Thymus (tissue), 11 donors: ENCODE measurements around the gene MAP3K15. TPM values are rescaled to one million over a fixed set of nuclear protein-coding genes. Genes with fewer than 3 reads are reported as not detected.
"Not testable (repeated sequence)": the region's sequence is repeated elsewhere in the genome, so short reads cannot be mapped to it uniquely, and the experiment has no call there.

Experiments
- DNase-seq, 9 donors: peaks; one replicate each; pipeline ENCODE4 v3.0.0-alpha.2; 2013; ENCODE audit warnings: low spot score in 9 of 9, low read depth in 6 of 9, missing footprints in 1 of 9
- H3K27ac ChIP-seq, 2 donors: one replicate each; pipeline ENCODE4 v1.5.1; 2013; ENCODE audit warnings: control low read depth in 1 of 2, low read depth in 1 of 2, low read length in 1 of 2, mild to moderate bottlenecking in 1 of 2, moderate library complexity in 1 of 2
- H3K27me3 ChIP-seq, 2 donors: one replicate each; pipeline ENCODE4 v1.5.1; 2013; ENCODE audit warnings: low read length in 1 of 2; ENCODE audit not compliant: control insufficient read depth in 2 of 2, insufficient read depth in 1 of 2
- H3K36me3 ChIP-seq, 2 donors: one replicate each; pipeline ENCODE4 v1.5.1; 2013; ENCODE audit warnings: low read length in 1 of 2, mild to moderate bottlenecking in 1 of 2, moderate library complexity in 1 of 2; ENCODE audit not compliant: control insufficient read depth in 2 of 2, insufficient read depth in 2 of 2
- H3K4me1 ChIP-seq, 2 donors: one replicate each; pipeline ENCODE4 v1.5.1; 2013; ENCODE audit warnings: low read length in 2 of 2; ENCODE audit not compliant: control insufficient read depth in 2 of 2, insufficient read depth in 2 of 2
- H3K4me3 ChIP-seq, 2 donors: one replicate each; pipeline ENCODE4 v1.5.1; 2013; ENCODE audit warnings: low read length in 2 of 2, control low read depth in 1 of 2, mild to moderate bottlenecking in 1 of 2
- H3K9me3 ChIP-seq, 2 donors: one replicate each; pipeline ENCODE4 v1.5.1; 2013; ENCODE audit warnings: low read length in 1 of 2, mild to moderate bottlenecking in 1 of 2; ENCODE audit not compliant: control insufficient read depth in 2 of 2, insufficient read depth in 1 of 2
- WGBS: extraction: QIAGEN DNeasy Blood & Tissue Kit; methylation state at CpG from one replicate; pipeline ENCODE4 v1.1.7; 2013; 5-methylcytosine and 5-hydroxymethylcytosine counted together
- polyA plus RNA-seq: library from polyadenylated mRNA; stranded (reverse); fragments of 200-250 nt; gene quantifications from one replicate; pipeline ENCODE4 v1.2.3, GENCODE V29; 2013
- total RNA-seq: library from RNA; stranded (reverse); fragments of 120-200 nt; gene quantifications from one replicate; pipeline ENCODE4 v1.2.4, GENCODE V29; 2013
- donor health status: healthy.

Gene MAP3K15
- total and polyA plus RNA-seq, 2 donors, result 0.14 to 0.52 TPM

GRCh38 chrX:19512961-19513360, 2.3 kb downstream of the MAP3K15 start:
- H3K36me3 ChIP-seq, result no peaks in the 10 kb centered on the region
- H3K4me3 ChIP-seq, result no peak overlapping the region
- peaks cover 2 to 35% of the 10 kb centered on the region in 2 donors for H3K27me3 ChIP-seq
- H3K27ac ChIP-seq, result no peak overlapping the region
- DNase-seq, result no peak
- 20% methylated on average over 9 of the region's 9 CpGs for WGBS
- H3K4me1 ChIP-seq, result peaks cover 0 to 2% of the 10 kb centered on the region in 2 donors
- H3K9me3 ChIP-seq, result no peaks in the 10 kb centered on the region

GRCh38 chrX:19512359-19512758, 2.9 kb downstream of the MAP3K15 start:
- Histone ChIP-seq H3K27me3 (peaks cover 2 to 32% of the 10 kb centered on the region in 2 donors), H3K36me3 (no peaks in the 10 kb centered on the region), H3K27ac (no peak overlapping the region), H3K4me3 (no peak overlapping the region), H3K9me3 (no peaks in the 10 kb centered on the region), H3K4me1 (peaks cover 0 to 2% of the 10 kb centered on the region in 2 donors)
- WGBS, result 97% methylated on average over 8 of the region's 8 CpGs
- DNase-seq, result no peak

GRCh38 chrX:19511796-19512195, 3.5 kb downstream of the MAP3K15 start:
- DNase-seq, H3K27ac ChIP-seq, H3K9me3 ChIP-seq, H3K36me3 ChIP-seq, H3K4me3 ChIP-seq, H3K4me1 ChIP-seq: not testable (repeated sequence)
- peaks cover 2 to 32% of the 10 kb centered on the region in 2 donors for H3K27me3 ChIP-seq

GRCh38 chrX:19496711-19497110, 18.6 kb downstream of the MAP3K15 start:
- Histone ChIP-seq H3K27me3 (no peaks in the 10 kb centered on the region), H3K9me3 (no peaks in the 10 kb centered on the region), H3K27ac (no peak overlapping the region), H3K36me3 (no peaks in the 10 kb centered on the region), H3K4me3 (no peak overlapping the region), H3K4me1 (no peaks in the 10 kb centered on the region)
- no peak for DNase-seq
- WGBS, result 92% methylated on average over 7 of the region's 7 CpGs

GRCh38 chrX:19487520-19488200, 27.6 kb downstream of the MAP3K15 start:
- no peak overlapping the region for H3K27ac ChIP-seq
- WGBS, result 99% methylated on average over 3 of the region's 3 CpGs
- H3K27me3 ChIP-seq, result no peaks in the 10 kb centered on the region
- DNase-seq, result no peak
- H3K9me3 ChIP-seq, result no peaks in the 10 kb centered on the region
- H3K4me1 ChIP-seq, result no peaks in the 10 kb centered on the region
- no peaks in the 10 kb centered on the region for H3K36me3 ChIP-seq
- H3K4me3 ChIP-seq, result no peak overlapping the region

GRCh38 chrX:19479458-19479857, 35.9 kb downstream of the MAP3K15 start:
- peaks cover 0 to 9% of the 10 kb centered on the region in 2 donors for H3K9me3 ChIP-seq
- DNase-seq, result no peak
- H3K36me3 ChIP-seq, result no peaks in the 10 kb centered on the region
- 98% methylated on average over 1 of the region's 1 CpG for WGBS
- no peak overlapping the region for H3K27ac ChIP-seq
- no peaks in the 10 kb centered on the region for H3K4me1 ChIP-seq
- no peaks in the 10 kb centered on the region for H3K27me3 ChIP-seq
- no peak overlapping the region for H3K4me3 ChIP-seq

GRCh38 chrX:19468383-19468782, 46.9 kb downstream of the MAP3K15 start:
- H3K9me3 ChIP-seq, result not testable (repeated sequence)
- 100% methylated on average over 1 of the region's 2 CpGs for WGBS

GRCh38 chrX:19462879-19463278, 52.4 kb downstream of the MAP3K15 start:
- Histone ChIP-seq H3K4me3 (no peak overlapping the region), H3K27me3 (no peaks in the 10 kb centered on the region), H3K27ac (no peak overlapping the region), H3K9me3 (no peaks in the 10 kb centered on the region), H3K4me1 (no peaks in the 10 kb centered on the region), H3K36me3 (no peaks in the 10 kb centered on the region)
- DNase-seq, result no peak
- 97% methylated on average over 1 of the region's 1 CpG for WGBS

More at GRCh38 chrX:19468383-19468782, 46.9 kb downstream of the MAP3K15 start:
- DNase-seq, H3K4me3 ChIP-seq, H3K27ac ChIP-seq, H3K4me1 ChIP-seq, H3K27me3 ChIP-seq, H3K36me3 ChIP-seq: not testable (repeated sequence)

GRCh38 chrX:19462231-19462630, 53.1 kb downstream of the MAP3K15 start:
- no peaks in the 10 kb centered on the region for H3K27me3 ChIP-seq
- H3K36me3 ChIP-seq, result no peaks in the 10 kb centered on the region
- H3K4me1 ChIP-seq, result no peaks in the 10 kb centered on the region
- H3K4me3 ChIP-seq, result no peak overlapping the region
- 96% methylated on average over 2 of the region's 2 CpGs for WGBS
- no peak overlapping the region for H3K27ac ChIP-seq
- no peak for DNase-seq
- no peaks in the 10 kb centered on the region for H3K9me3 ChIP-seq
